Neural progenitor cell (in vitro differentiated cells): Measurements from ENCODE around the gene ADCY3. TPM values are rescaled to one million over a fixed set of nuclear protein-coding genes. Genes with fewer than 3 reads are reported as not detected.

ENCODE experiments used
- DNase-seq: peaks from one replicate; pipeline ENCODE4 v3.0.0-alpha.2; 2016; ENCODE audit warnings: low spot score
- H2AFZ ChIP-seq: fragments of 200-600 bp; sonication (generic); replicated peaks from 2 replicates; pipeline ENCODE4 v1.6.1; 2016; ENCODE audit warnings: antibody characterized with exemption
- H3F3A ChIP-seq: fragments of 200-600 bp; sonication (generic); 2 replicates; pipeline ENCODE4 v1.6.1; 2016; ENCODE audit warnings: antibody characterized with exemption, low read depth
- H3K27ac ChIP-seq: fragments of 200-600 bp; sonication (generic); 2 replicates; pipeline ENCODE4 v1.5.1; 2016; ENCODE audit warnings: mild to moderate bottlenecking
- H3K27me3 ChIP-seq: fragments of 200-600 bp; sonication (generic); 2 replicates; pipeline ENCODE4 v1.6.1; 2016; ENCODE audit warnings: mild to moderate bottlenecking, moderate library complexity
- H3K36me3 ChIP-seq: fragments of 200-600 bp; sonication (generic); 2 replicates; pipeline ENCODE4 v1.5.1; 2016
- H3K4me1 ChIP-seq: fragments of 200-600 bp; sonication (generic); 2 replicates; pipeline ENCODE4 v1.6.1; 2016; ENCODE audit warnings: mixed run types
- H3K4me2 ChIP-seq: fragments of 200-600 bp; sonication (generic); 2 replicates; pipeline ENCODE4 v1.6.1; 2016
- H3K4me3 ChIP-seq: fragments of 200-600 bp; sonication (generic); 2 replicates; pipeline ENCODE4 v1.5.1; 2016
- H3K79me2 ChIP-seq: fragments of 200-600 bp; sonication (generic); 2 replicates; pipeline ENCODE4 v1.6.1; 2016; ENCODE audit warnings: low read depth
- H3K9ac ChIP-seq: fragments of 200-600 bp; sonication (generic); 2 replicates; pipeline ENCODE4 v1.6.1; 2016
- H3K9me3 ChIP-seq: fragments of 200-600 bp; sonication (generic); 2 replicates; pipeline ENCODE4 v1.5.1; 2016; ENCODE audit warnings: low read depth
- H4K20me1 ChIP-seq: fragments of 200-600 bp; sonication (generic); 2 replicates; pipeline ENCODE4 v1.6.1; 2016; ENCODE audit warnings: low read depth
- H3K27ac Mint-ChIP-seq: 3 replicates; pipeline ENCODE4 v1.8.0; 2021; ENCODE audit warnings: mixed read lengths
- H3K27me3 Mint-ChIP-seq: 2 replicates; pipeline ENCODE4 v1.8.0; 2022; ENCODE audit warnings: low read depth, mild to moderate bottlenecking, inconsistent platforms, moderate library complexity, mixed read lengths; ENCODE audit not compliant: insufficient read depth
- H3K36me3 Mint-ChIP-seq: 3 replicates; pipeline ENCODE4 v1.8.0; 2021; ENCODE audit warnings: mixed read lengths
- H3K4me1 Mint-ChIP-seq: 3 replicates; pipeline ENCODE4 v1.8.0; 2021; ENCODE audit warnings: mixed read lengths
- H3K4me3 Mint-ChIP-seq: 3 replicates; pipeline ENCODE4 v1.8.0; 2021; ENCODE audit warnings: mild to moderate bottlenecking, moderate library complexity, mixed read lengths
- H3K9me3 Mint-ChIP-seq: 3 replicates; pipeline ENCODE4 v1.8.0; 2020; ENCODE audit warnings: mixed read lengths
- CTCF ChIP-seq: fragments of 200-600 bp; sonication (generic); IDR thresholded peaks from 2 replicates; pipeline ENCODE4 v1.5.1; 2017; ENCODE audit warnings: antibody characterized with exemption, mild to moderate bottlenecking
- EZH2 ChIP-seq: fragments of 200-600 bp; sonication (generic); IDR thresholded peaks from 2 replicates; pipeline ENCODE4 v1.6.1; 2017; ENCODE audit warnings: antibody characterized with exemption, mild to moderate bottlenecking, moderate library complexity
- EZH2phosphoT487 ChIP-seq: fragments of 200-600 bp; sonication (generic); IDR thresholded peaks from 2 replicates; pipeline ENCODE4 v1.6.1; 2017; ENCODE audit warnings: antibody characterized with exemption
- total RNA-seq: library from RNA; depleted of rRNA; stranded (reverse); fragments of >200 nt; gene quantifications from 2 replicates; pipeline ENCODE4 v1.2.3, GENCODE V29; 2015; ENCODE audit warnings: low replicate concordance

ADCY3 gene
- total RNA-seq, 1 donor from 2014 or later: 25.3 TPM

GRCh38 chr2:24793761-24794435 is 126.1 kb downstream of the ADCY3 start:
- H3K9me3 Mint-ChIP-seq: peaks cover 8% of the 10 kb centered on the region
- Histone ChIP-seq H4K20me1 (no peaks in the 10 kb centered on the region), H3K27ac (peak overlapping the region; percentile 92), H3K9ac (peak overlapping the region; percentile 73), H3K9me3 (no peaks in the 10 kb centered on the region), H3K4me3 (peak overlapping the region; percentile 60), H3K4me2 (peak overlapping the region; percentile 82), H3K27me3 (no peaks in the 10 kb centered on the region), H2AFZ (peak overlapping the region; percentile 80), H3K4me1 (peaks cover 26% of the 10 kb centered on the region), H3K36me3 (peaks cover 25% of the 10 kb centered on the region), H3K79me2 (peaks cover 67% of the 10 kb centered on the region), H3F3A (peaks cover 27% of the 10 kb centered on the region)
- peak; percentile 78 for DNase-seq
- H3K36me3 Mint-ChIP-seq: peaks cover 24% of the 10 kb centered on the region
- peak overlapping the region; percentile 98 for H3K4me3 Mint-ChIP-seq
- peak overlapping the region; percentile 100 for H3K27ac Mint-ChIP-seq
- H3K27me3 Mint-ChIP-seq: peaks cover 2% of the 10 kb centered on the region
- TF ChIP-seq EZH2phosphoT487: no peak
- TF ChIP-seq EZH2: no peak
- TF ChIP-seq CTCF: no peak
- H3K4me1 Mint-ChIP-seq: peaks cover 28% of the 10 kb centered on the region

- H3F3A ChIP-seq: peaks cover 27% of the 10 kb centered on the region
- H3K9me3 ChIP-seq: no peaks in the 10 kb centered on the region
- peaks cover 59% of the 10 kb centered on the region for H3K79me2 ChIP-seq
- DNase-seq: peak; percentile 99
- H3K27ac ChIP-seq: peak within 1 kb of the TSS; percentile 92
- H3K4me3 Mint-ChIP-seq: peak within 1 kb of the TSS; percentile 98
- H3K36me3 Mint-ChIP-seq: peaks cover 20% of the 10 kb centered on the region
- H3K4me1 Mint-ChIP-seq: peaks cover 28% of the 10 kb centered on the region
- H2AFZ ChIP-seq: peak within 1 kb of the TSS; percentile 80
- TF ChIP-seq EZH2: no peak
- peak; percentile 42 for TF ChIP-seq CTCF
- no peak for TF ChIP-seq EZH2phosphoT487
- H3K4me2 ChIP-seq: peak within 1 kb of the TSS; percentile 82
- no peaks in the 10 kb centered on the region for H3K27me3 ChIP-seq
- H4K20me1 ChIP-seq: no peaks in the 10 kb centered on the region
- peaks cover 4% of the 10 kb centered on the region for H3K9me3 Mint-ChIP-seq
- peak within 1 kb of the TSS; percentile 73 for H3K9ac ChIP-seq
- H3K27ac Mint-ChIP-seq: peak within 1 kb of the TSS; percentile 100
- peaks cover 26% of the 10 kb centered on the region for H3K4me1 ChIP-seq
- H3K36me3 ChIP-seq: peaks cover 20% of the 10 kb centered on the region
- H3K27me3 Mint-ChIP-seq: peaks cover 2% of the 10 kb centered on the region
- H3K4me3 ChIP-seq: peak within 1 kb of the TSS; percentile 60
Measured at GRCh38 chr2:24792874-24793760, 126.9 kb downstream of the ADCY3 start, which contains the start of the genes CENPO and PTRHD1. Gene CENPO (plus strand): TSS chr2:24793425. CDS start chr2:24793920, 495 bp downstream. Gene PTRHD1 (minus strand): TSS chr2:24793391. CDS start chr2:24793377, 14 bp downstream.

GRCh38 chr2:24792542-24792873 is 127.5 kb downstream of the ADCY3 start:
- H3K9me3 ChIP-seq: no peaks in the 10 kb centered on the region
- no peaks in the 10 kb centered on the region for H3K27me3 ChIP-seq
- H4K20me1 ChIP-seq: no peaks in the 10 kb centered on the region
- peak overlapping the region; percentile 73 for H3K9ac ChIP-seq
- H3K4me3 Mint-ChIP-seq: peak overlapping the region; percentile 98
- H3K4me2 ChIP-seq: peak overlapping the region; percentile 82
- H3K4me1 Mint-ChIP-seq: peaks cover 31% of the 10 kb centered on the region
- peak overlapping the region; percentile 92 for H3K27ac ChIP-seq
- H3K36me3 ChIP-seq: peaks cover 14% of the 10 kb centered on the region
- H3F3A ChIP-seq: peaks cover 27% of the 10 kb centered on the region
- H3K4me1 ChIP-seq: peaks cover 26% of the 10 kb centered on the region
- peaks cover 3% of the 10 kb centered on the region for H3K27me3 Mint-ChIP-seq
- peaks cover 53% of the 10 kb centered on the region for H3K79me2 ChIP-seq
- DNase-seq: no peak
- H2AFZ ChIP-seq: peak overlapping the region; percentile 80
- H3K27ac Mint-ChIP-seq: peak overlapping the region; percentile 100
- peak overlapping the region; percentile 60 for H3K4me3 ChIP-seq
- H3K9me3 Mint-ChIP-seq: peaks cover under 1% of the 10 kb centered on the region
- TF ChIP-seq EZH2phosphoT487: no peak
- TF ChIP-seq CTCF: no peak
- TF ChIP-seq EZH2: no peak
- H3K36me3 Mint-ChIP-seq: peaks cover 14% of the 10 kb centered on the region
